ENCODE results near the gene CCDC97.

The CCDC97 gene

DNA sequence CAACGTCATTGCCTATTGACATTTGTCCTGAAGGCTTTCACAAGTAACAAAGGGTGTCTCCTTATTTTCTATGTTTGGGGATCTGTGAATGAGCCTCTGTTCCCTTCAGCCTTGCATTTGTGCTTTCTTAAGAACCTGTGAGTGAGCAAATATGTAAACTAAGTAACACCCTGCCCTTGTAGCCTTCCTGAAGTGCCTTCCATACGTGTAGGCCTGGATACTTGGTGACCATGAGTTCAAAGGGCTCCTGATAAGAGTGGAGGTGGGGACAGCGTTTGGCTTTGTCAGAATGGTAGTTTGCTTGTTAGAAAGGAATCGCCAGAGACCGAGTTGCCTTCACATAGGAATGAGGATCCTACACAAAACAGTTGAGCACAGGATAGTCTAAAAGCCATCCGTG lies 14.5 kb upstream of the CCDC97 start:
- TF ChIP-seq OSR1 (CRISPR knock-in tag; IDR thresholded peaks at IDR 0.05), result no peak
- TF ChIP-seq CSDC2 (CRISPR knock-in tag; IDR thresholded peaks at IDR 0.05), result no peak
- TF ChIP-seq, protein P1, sequence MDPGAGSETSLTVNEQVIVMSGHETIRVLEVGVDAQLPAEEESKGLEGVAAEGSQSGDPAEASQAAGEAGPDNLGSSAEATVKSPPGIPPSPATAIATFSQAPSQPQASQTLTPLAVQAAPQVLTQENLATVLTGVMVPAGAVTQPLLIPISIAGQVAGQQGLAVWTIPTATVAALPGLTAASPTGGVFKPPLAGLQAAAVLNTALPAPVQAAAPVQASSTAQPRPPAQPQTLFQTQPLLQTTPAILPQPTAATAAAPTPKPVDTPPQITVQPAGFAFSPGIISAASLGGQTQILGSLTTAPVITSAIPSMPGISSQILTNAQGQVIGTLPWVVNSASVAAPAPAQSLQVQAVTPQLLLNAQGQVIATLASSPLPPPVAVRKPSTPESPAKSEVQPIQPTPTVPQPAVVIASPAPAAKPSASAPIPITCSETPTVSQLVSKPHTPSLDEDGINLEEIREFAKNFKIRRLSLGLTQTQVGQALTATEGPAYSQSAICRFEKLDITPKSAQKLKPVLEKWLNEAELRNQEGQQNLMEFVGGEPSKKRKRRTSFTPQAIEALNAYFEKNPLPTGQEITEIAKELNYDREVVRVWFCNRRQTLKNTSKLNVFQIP (CRISPR knock-in tag; IDR thresholded peaks at IDR 0.05; ENCODE audit: borderline replicate concordance, low read depth), result no peak
- TF ChIP-seq, protein P2, sequence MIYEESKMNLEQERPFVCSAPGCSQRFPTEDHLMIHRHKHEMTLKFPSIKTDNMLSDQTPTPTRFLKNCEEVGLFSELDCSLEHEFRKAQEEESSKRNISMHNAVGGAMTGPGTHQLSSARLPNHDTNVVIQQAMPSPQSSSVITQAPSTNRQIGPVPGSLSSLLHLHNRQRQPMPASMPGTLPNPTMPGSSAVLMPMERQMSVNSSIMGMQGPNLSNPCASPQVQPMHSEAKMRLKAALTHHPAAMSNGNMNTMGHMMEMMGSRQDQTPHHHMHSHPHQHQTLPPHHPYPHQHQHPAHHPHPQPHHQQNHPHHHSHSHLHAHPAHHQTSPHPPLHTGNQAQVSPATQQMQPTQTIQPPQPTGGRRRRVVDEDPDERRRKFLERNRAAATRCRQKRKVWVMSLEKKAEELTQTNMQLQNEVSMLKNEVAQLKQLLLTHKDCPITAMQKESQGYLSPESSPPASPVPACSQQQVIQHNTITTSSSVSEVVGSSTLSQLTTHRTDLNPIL (CRISPR knock-in tag; IDR thresholded peaks at IDR 0.05; ENCODE audit: low read depth), result no peak
- no peak for TF ChIP-seq GLIS3 (CRISPR knock-in tag; IDR thresholded peaks at IDR 0.05)
- no peak for TF ChIP-seq ESRRG (CRISPR knock-in tag; IDR thresholded peaks at IDR 0.05)
- TF ChIP-seq PPARA (CRISPR knock-in tag; IDR thresholded peaks at IDR 0.05; ENCODE audit: borderline replicate concordance), result no peak
- ATAC-seq, result no peak

DNA sequence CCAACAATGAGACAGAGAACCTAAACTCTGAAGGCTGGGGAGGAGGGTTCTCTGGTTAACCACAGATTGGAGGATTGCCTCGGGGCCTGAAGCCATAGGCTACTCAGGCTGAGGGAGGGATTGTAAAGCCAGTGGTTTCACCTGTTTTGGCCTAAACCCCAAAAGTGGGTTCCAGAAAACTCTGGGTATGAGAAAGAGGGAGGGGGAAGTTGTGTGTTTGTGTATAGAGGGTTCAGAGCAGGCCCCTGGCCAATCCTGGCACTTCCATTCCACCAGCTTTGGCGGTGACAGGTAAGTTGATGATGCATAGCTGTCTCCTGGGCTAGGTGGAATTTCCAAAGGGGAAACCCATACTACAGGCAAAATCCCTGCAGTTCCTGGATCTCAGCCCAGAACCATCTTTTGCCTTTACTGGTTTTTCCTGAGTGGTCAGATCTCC lies 13.5 kb upstream of the CCDC97 start:
- no peak for ATAC-seq

DNA sequence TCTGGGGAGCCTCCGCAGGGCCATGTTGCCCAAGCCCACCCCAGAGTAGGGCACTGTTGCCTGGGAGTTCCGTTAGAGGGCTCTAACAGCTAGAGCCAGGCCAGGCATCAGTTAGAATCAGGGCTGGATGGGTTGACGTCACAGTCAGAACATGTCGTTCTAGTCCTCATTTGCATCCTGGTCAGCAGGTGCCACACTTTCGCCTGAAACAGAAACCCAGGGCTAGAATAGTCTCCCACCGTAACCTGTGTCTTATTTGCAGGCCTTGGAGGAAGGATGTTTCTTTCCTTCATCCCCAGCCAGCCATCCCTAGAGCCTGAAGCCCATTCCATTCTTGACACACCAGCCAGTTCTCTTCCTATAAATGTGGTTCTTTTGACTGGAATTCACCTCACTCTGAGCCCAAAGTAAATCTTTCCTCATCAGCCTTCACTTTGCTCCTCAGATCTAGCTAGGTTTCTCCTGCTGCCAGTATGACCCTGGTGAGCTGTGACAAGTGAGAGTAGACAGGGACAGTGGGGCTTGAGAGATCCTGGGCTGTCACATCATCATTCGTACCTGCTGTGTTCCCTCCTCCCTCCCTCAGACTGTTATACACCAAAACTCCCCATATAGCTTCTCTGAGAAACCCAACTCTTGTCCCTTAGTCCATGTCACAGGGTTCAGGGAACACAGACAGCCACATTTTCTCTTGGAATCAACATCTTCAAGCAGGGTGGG lies 12.2 kb upstream of the CCDC97 start:
- no peak for ATAC-seq
- TF ChIP-seq ZFP3 (CRISPR knock-in tag; IDR thresholded peaks at IDR 0.05) (no peak), ESRRG (CRISPR knock-in tag; IDR thresholded peaks at IDR 0.05) (no peak), ZC3H10 (CRISPR knock-in tag; IDR thresholded peaks at IDR 0.05) (no peak), ZFP30 (CRISPR knock-in tag; IDR thresholded peaks at IDR 0.05) (no peak), BACH2 (CRISPR knock-in tag; IDR thresholded peaks at IDR 0.05; ENCODE audit: borderline replicate concordance) (no peak), ARNTL (CRISPR knock-in tag; IDR thresholded peaks at IDR 0.05; ENCODE audit: borderline replicate concordance, low read depth) (no peak), SNAI2 (CRISPR knock-in tag; IDR thresholded peaks at IDR 0.05) (no peak), ZNF565 (CRISPR knock-in tag; conservative IDR thresholded peaks at IDR 0.05; ENCODE audit: low read depth) (no peak)
- TF ChIP-seq, protein P3, sequence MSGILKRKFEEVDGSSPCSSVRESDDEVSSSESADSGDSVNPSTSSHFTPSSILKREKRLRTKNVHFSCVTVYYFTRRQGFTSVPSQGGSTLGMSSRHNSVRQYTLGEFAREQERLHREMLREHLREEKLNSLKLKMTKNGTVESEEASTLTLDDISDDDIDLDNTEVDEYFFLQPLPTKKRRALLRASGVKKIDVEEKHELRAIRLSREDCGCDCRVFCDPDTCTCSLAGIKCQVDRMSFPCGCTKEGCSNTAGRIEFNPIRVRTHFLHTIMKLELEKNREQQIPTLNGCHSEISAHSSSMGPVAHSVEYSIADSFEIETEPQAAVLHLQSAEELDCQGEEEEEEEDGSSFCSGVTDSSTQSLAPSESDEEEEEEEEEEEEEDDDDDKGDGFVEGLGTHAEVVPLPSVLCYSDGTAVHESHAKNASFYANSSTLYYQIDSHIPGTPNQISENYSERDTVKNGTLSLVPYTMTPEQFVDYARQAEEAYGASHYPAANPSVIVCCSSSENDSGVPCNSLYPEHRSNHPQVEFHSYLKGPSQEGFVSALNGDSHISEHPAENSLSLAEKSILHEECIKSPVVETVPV (CRISPR knock-in tag; IDR thresholded peaks at IDR 0.05), result no peak
- TF ChIP-seq, protein P4, sequence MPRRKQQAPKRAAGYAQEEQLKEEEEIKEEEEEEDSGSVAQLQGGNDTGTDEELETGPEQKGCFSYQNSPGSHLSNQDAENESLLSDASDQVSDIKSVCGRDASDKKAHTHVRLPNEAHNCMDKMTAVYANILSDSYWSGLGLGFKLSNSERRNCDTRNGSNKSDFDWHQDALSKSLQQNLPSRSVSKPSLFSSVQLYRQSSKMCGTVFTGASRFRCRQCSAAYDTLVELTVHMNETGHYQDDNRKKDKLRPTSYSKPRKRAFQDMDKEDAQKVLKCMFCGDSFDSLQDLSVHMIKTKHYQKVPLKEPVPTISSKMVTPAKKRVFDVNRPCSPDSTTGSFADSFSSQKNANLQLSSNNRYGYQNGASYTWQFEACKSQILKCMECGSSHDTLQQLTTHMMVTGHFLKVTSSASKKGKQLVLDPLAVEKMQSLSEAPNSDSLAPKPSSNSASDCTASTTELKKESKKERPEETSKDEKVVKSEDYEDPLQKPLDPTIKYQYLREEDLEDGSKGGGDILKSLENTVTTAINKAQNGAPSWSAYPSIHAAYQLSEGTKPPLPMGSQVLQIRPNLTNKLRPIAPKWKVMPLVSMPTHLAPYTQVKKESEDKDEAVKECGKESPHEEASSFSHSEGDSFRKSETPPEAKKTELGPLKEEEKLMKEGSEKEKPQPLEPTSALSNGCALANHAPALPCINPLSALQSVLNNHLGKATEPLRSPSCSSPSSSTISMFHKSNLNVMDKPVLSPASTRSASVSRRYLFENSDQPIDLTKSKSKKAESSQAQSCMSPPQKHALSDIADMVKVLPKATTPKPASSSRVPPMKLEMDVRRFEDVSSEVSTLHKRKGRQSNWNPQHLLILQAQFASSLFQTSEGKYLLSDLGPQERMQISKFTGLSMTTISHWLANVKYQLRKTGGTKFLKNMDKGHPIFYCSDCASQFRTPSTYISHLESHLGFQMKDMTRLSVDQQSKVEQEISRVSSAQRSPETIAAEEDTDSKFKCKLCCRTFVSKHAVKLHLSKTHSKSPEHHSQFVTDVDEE (CRISPR knock-in tag; IDR thresholded peaks at IDR 0.05), result no peak
- TF ChIP-seq, protein P2 (CRISPR knock-in tag; IDR thresholded peaks at IDR 0.05; ENCODE audit: low read depth), result no peak
- TF ChIP-seq, protein P5, sequence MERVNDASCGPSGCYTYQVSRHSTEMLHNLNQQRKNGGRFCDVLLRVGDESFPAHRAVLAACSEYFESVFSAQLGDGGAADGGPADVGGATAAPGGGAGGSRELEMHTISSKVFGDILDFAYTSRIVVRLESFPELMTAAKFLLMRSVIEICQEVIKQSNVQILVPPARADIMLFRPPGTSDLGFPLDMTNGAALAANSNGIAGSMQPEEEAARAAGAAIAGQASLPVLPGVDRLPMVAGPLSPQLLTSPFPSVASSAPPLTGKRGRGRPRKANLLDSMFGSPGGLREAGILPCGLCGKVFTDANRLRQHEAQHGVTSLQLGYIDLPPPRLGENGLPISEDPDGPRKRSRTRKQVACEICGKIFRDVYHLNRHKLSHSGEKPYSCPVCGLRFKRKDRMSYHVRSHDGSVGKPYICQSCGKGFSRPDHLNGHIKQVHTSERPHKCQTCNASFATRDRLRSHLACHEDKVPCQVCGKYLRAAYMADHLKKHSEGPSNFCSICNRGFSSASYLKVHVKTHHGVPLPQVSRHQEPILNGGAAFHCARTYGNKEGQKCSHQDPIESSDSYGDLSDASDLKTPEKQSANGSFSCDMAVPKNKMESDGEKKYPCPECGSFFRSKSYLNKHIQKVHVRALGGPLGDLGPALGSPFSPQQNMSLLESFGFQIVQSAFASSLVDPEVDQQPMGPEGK (CRISPR knock-in tag; IDR thresholded peaks at IDR 0.05; ENCODE audit: borderline replicate concordance), result no peak

More for the DNA sequence above, 13.5 kb upstream of the CCDC97 start:
- TF ChIP-seq, protein P3 (CRISPR knock-in tag; IDR thresholded peaks at IDR 0.05), result no peak
- TF ChIP-seq ZNF70 (CRISPR knock-in tag; IDR thresholded peaks at IDR 0.05) (no peak), ZNF565 (CRISPR knock-in tag; conservative IDR thresholded peaks at IDR 0.05; ENCODE audit: low read depth) (no peak), ZNF8 (CRISPR knock-in tag; IDR thresholded peaks at IDR 0.05) (no peak), ESRRG (CRISPR knock-in tag; IDR thresholded peaks at IDR 0.05) (no peak), ZC3H10 (CRISPR knock-in tag; IDR thresholded peaks at IDR 0.05) (no peak), ZFP30 (CRISPR knock-in tag; IDR thresholded peaks at IDR 0.05) (no peak), ARNTL (CRISPR knock-in tag; IDR thresholded peaks at IDR 0.05; ENCODE audit: borderline replicate concordance, low read depth) (no peak)
- TF ChIP-seq, protein P4 (CRISPR knock-in tag; IDR thresholded peaks at IDR 0.05), result no peak

Measured in SK-N-SH treated with all-trans-retinoic acid at 6 μM for 48 hours (cell line).